Bone marrow (tissue), 2 donors: Measurements from ENCODE around the gene TNKS2.

Source experiments
- DNase-seq, 2 donors: peaks; one replicate each; lab custom pipeline; 2025; lab: John Stamatoyannopoulos, UW

The TNKS2 gene

DNA sequence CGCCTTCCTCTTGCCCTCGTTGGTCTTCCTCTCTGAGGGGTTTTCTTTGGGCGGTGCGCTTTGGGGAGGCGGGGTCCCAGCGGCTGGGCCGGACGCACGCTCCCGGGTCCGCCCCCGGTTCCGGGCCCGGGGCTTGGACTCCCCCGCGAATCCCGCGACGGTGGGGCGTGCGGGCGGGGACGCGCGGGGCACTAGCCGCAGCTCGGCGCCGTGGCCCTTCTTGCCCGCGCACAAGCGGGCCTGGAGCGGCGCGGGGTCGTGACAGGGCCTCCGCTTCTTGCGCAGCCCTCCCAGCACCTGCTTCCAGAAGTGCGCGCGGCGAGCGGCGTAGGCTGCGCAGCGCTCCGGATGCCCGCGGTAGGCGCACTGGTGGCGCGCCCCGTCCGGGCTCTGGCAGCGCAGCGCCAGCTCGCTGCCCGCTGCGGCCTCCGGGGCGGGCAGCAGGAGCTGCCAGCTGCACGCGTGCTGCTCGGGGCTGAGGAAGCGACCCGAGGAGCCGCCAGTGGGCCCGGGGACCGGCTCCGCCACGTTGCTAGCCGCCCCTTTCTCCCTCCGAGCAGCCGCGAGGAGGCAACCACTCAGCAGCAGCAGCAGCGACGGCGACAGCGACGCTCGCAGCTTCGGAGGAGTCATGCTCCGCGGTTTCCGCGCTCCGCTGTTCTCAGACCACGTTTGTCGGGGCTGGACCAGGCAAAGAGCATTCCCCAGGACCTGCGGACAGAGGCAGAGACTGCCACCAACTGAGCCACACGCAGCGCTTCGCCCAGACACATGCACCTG lies 110.3 kb downstream of the TNKS2 start:
- DNase-seq, result peak; percentile 55 to 57

DNA sequence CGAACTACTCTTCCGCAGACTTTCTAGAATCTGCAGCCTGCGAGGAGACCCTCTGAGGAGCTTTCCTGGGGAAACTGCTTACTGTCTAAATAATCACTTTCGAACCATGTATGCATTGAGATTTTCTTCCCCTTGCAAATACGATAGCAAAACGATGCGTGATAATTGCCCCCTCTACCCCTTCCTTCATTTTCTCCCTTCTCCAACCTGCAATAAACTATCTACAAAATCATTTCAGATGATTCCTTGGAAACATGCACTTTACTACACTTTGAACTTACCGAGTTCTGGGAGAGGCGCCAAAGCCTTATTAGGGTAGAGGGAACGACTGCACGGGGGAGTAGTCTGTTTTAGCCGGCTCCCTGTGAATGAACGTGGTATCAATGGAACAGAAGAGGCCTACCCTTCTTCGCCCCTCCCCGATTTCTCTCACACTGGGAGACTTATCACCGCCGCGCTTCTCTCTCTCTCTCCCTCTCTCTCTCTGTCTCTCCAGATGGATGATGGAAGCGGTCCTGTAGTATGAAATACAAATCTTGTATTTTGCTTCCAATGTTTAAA lies 111.0 kb downstream of the TNKS2 start, which contains the start of gene FGFBP3:
Gene FGFBP3, minus strand, starts transcription at position 370 of the 561 bp plus-strand sequence. CDS start 517 bp downstream, outside the sequence.
- peak in 1 of 2 donors; percentile 55 for DNase-seq

DNA sequence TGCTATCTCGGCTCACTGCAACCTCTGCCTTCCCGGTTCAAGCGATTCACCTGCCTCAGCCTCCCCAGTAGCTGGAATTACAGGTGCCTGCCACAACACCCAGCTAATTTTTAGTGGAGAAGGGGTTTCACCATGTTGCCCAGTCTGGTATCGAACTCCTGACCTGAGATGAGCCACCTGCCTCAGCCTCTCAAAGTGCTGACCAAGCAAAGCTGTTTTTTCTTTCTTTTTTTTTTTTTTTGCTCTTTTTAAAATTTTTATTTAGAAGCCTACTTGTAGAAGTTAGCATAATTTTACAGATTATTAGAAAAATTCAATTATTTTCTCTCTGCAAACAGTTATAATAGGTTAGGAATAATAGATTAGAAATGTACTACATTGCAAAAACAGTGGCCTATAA lies 112.2 kb downstream of the TNKS2 start:
- no peak for DNase-seq
